Measurements from ENCODE around the gene MRPL33.

The MRPL33 gene

GRCh38 chr2:27728081-27728858 is 43.2 kb upstream of the MRPL33 start:
- Histone ChIP-seq H3K9ac (ENCODE audit: low read length) (no peak overlapping the region), H3K9me3 (replicated peaks; ENCODE audit: insufficient read depth, low read length) (no peaks in the 10 kb centered on the region), H3K27ac (ENCODE audit: low read length) (no peak overlapping the region), H3K4me2 (ENCODE audit: low read depth, low read length) (no peak overlapping the region), H2AFZ (ENCODE audit: low read length) (no peak overlapping the region), H3K9me2 (replicated peaks; ENCODE audit: insufficient read depth, low read length) (no peaks in the 10 kb centered on the region), H4K20me1 (ENCODE audit: insufficient read depth, low read length) (no peaks in the 10 kb centered on the region), H3F3A (ENCODE audit: insufficient read depth, low read length) (no peaks in the 10 kb centered on the region), H3K4me1 (ENCODE audit: low read length) (no peaks in the 10 kb centered on the region), H3K36me3 (replicated peaks; ENCODE audit: insufficient read depth, low read length) (no peaks in the 10 kb centered on the region), H3K4me3 (ENCODE audit: low read length) (no peak overlapping the region), H3K79me2 (ENCODE audit: low read length) (no peaks in the 10 kb centered on the region), H3K27me3 (replicated peaks; ENCODE audit: insufficient read depth, low read length) (no peaks in the 10 kb centered on the region)
- TF ChIP-seq EZH2 (optimal IDR thresholded peaks at IDR 0.05; ENCODE audit: low read depth, low read length) (no peak), EZH2phosphoT487 (IDR thresholded peaks at IDR 0.05; ENCODE audit: low read length) (no peak)
- TF ChIP-seq, protein P1, sequence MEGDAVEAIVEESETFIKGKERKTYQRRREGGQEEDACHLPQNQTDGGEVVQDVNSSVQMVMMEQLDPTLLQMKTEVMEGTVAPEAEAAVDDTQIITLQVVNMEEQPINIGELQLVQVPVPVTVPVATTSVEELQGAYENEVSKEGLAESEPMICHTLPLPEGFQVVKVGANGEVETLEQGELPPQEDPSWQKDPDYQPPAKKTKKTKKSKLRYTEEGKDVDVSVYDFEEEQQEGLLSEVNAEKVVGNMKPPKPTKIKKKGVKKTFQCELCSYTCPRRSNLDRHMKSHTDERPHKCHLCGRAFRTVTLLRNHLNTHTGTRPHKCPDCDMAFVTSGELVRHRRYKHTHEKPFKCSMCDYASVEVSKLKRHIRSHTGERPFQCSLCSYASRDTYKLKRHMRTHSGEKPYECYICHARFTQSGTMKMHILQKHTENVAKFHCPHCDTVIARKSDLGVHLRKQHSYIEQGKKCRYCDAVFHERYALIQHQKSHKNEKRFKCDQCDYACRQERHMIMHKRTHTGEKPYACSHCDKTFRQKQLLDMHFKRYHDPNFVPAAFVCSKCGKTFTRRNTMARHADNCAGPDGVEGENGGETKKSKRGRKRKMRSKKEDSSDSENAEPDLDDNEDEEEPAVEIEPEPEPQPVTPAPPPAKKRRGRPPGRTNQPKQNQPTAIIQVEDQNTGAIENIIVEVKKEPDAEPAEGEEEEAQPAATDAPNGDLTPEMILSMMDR (IDR thresholded peaks at IDR 0.05; ENCODE audit: low read length), result no peak
- no peak for DNase-seq

DNA sequence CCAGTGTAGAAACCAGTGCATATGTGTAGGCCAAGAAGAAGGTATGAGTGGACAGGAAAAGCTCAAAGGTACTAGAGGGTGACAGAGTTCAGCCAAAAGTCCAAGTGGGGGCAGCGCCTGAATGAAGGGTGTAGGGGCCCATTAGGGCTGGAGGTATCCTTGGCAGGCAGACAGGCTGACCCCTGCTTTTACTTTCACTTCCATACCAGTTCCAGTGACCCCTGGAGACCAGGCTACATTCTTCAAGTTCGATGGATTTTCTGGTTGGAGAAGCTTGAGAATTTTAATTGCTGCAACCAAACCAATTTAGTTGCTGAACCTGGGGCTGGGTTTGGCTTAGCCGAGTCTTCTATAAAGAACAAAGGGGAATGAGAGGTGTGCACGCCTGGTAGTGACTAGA is 42.3 kb upstream of the MRPL33 start:
- Histone ChIP-seq H3K27me3 (replicated peaks; ENCODE audit: insufficient read depth, low read length) (no peaks in the 10 kb centered on the region), H3K4me3 (ENCODE audit: low read length) (no peak overlapping the region), H3K9ac (ENCODE audit: low read length) (no peak overlapping the region), H3K27ac (ENCODE audit: low read length) (no peak overlapping the region), H3K36me3 (replicated peaks; ENCODE audit: insufficient read depth, low read length) (no peaks in the 10 kb centered on the region), H3K4me2 (ENCODE audit: low read depth, low read length) (no peak overlapping the region), H2AFZ (ENCODE audit: low read length) (no peak overlapping the region), H3K4me1 (ENCODE audit: low read length) (no peaks in the 10 kb centered on the region), H4K20me1 (ENCODE audit: insufficient read depth, low read length) (no peaks in the 10 kb centered on the region), H3K9me2 (replicated peaks; ENCODE audit: insufficient read depth, low read length) (no peaks in the 10 kb centered on the region), H3K9me3 (replicated peaks; ENCODE audit: insufficient read depth, low read length) (no peaks in the 10 kb centered on the region), H3K79me2 (ENCODE audit: low read length) (no peaks in the 10 kb centered on the region), H3F3A (ENCODE audit: insufficient read depth, low read length) (no peaks in the 10 kb centered on the region)
- TF ChIP-seq EZH2phosphoT487 (IDR thresholded peaks at IDR 0.05; ENCODE audit: low read length) (no peak), EZH2 (optimal IDR thresholded peaks at IDR 0.05; ENCODE audit: low read depth, low read length) (no peak)
- TF ChIP-seq, protein P1 (IDR thresholded peaks at IDR 0.05; ENCODE audit: low read length), result no peak
- no peak for DNase-seq

DNA sequence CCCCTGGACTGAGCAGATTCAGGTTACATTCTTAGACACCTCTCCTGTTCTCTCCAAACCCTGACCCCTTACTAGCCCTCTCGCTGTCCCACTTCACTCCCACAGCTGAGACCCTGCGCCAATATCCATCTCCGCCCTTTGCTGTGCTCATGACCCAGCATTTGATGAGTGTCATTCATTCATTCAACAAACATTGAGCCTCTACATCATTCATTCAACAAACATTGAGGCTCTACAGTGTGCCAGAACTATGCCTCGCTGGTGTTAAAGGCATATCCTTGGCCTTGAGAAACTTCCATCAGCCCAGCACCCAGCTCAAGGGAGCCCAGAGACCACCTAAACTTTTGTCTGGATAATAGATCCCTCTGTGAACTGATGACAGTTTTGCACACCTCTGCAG is 41.9 kb upstream of the MRPL33 start:
- H3K4me2 ChIP-seq (ENCODE audit: low read depth, low read length), result no peak overlapping the region
- H3K4me3 ChIP-seq (ENCODE audit: low read length), result no peak overlapping the region
- no peak overlapping the region for H3K9ac ChIP-seq (ENCODE audit: low read length)
- no peak overlapping the region for H3K27ac ChIP-seq (ENCODE audit: low read length)
- H3K27me3 ChIP-seq (replicated peaks; ENCODE audit: insufficient read depth, low read length), result no peaks in the 10 kb centered on the region
- no peak overlapping the region for H2AFZ ChIP-seq (ENCODE audit: low read length)
- H3K9me3 ChIP-seq (replicated peaks; ENCODE audit: insufficient read depth, low read length), result no peaks in the 10 kb centered on the region
- no peaks in the 10 kb centered on the region for H3K4me1 ChIP-seq (ENCODE audit: low read length)
- no peaks in the 10 kb centered on the region for H4K20me1 ChIP-seq (ENCODE audit: insufficient read depth, low read length)
- no peaks in the 10 kb centered on the region for H3F3A ChIP-seq (ENCODE audit: insufficient read depth, low read length)
- no peak for DNase-seq
- H3K36me3 ChIP-seq (replicated peaks; ENCODE audit: insufficient read depth, low read length), result no peaks in the 10 kb centered on the region
- no peaks in the 10 kb centered on the region for H3K9me2 ChIP-seq (replicated peaks; ENCODE audit: insufficient read depth, low read length)
- TF ChIP-seq EZH2phosphoT487 (IDR thresholded peaks at IDR 0.05; ENCODE audit: low read length), result no peak
- TF ChIP-seq, protein P1 (IDR thresholded peaks at IDR 0.05; ENCODE audit: low read length), result no peak
- no peak for TF ChIP-seq EZH2 (optimal IDR thresholded peaks at IDR 0.05; ENCODE audit: low read depth, low read length)
- H3K79me2 ChIP-seq (ENCODE audit: low read length), result no peaks in the 10 kb centered on the region

All from MM.1S (cell line).